Frontal cortex (tissue), 4 donors: Measurements from ENCODE around the gene ULK4. TPM values are rescaled to one million over a fixed set of nuclear protein-coding genes. Genes with fewer than 3 reads are reported as not detected.

ENCODE experiments used
- DNase-seq, 2 donors: peaks; one replicate each; pipeline ENCODE4 v3.0.0; 2012; ENCODE audit warnings: low spot score in 2 of 2
- FAIRE-seq: peaks from 2 replicates; lab custom pipeline; 2012; peaks lifted over from hg19 to GRCh38; lab: Jason Lieb, UNC
- total RNA-seq: library from RNA; depleted of rRNA; stranded (reverse); fragments of >200 nt; gene quantifications from one replicate; pipeline ENCODE4 v1.2.3, GENCODE V29; 2014
- donor health status: control.
- donor health status: control.
- donor health status: control.

ULK4 gene
- total RNA-seq, 1 donor from 2014 or later = 17.5 TPM

- FAIRE-seq (no peak), DNase-seq (no peak)
Observed at GRCh38 chr3:41222501-41222900, 739.4 kb downstream of the ULK4 start.

GRCh38 chr3:41222012-41222411, 739.9 kb downstream of the ULK4 start:
- no peak for FAIRE-seq

DNA sequence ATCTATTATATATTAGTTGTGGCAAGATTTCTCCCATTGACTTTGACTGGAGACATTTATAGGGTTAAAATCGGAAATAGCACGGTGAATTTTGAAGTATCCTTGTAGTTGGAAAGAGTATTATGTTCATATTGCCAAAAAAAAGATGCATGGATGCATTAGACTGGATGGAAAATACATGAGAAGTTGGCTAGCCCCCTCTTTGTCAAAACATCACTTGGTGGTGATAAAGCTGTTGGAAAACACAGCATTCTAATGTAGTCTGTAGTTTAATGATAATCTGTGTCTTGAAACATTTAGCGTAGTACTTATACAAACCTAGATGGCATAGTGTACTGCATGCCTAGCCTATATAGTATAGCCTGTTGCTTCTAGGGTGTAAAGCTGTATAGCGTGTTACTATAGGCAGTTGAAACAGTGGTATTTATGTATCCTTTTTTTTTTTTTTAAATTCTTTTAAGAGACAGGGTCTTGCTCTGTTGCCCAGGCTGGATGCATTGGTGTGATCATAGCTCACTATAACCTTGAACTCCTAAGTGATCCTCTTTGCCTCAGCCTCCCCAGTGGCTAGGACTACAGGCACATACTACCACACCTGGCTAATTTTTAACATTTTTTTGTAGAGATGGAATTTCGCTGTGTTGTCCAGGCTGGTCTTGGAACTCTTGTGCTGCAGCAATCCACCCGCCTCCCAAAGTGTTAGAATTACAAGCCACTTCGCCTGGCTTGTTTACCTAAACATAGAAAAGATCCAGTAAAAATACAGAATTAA, 740.8 kb downstream of the ULK4 start:
- no peak for DNase-seq
- no peak for FAIRE-seq

More at GRCh38 chr3:41222012-41222411, 739.9 kb downstream of the ULK4 start:
- DNase-seq = no peak

DNA sequence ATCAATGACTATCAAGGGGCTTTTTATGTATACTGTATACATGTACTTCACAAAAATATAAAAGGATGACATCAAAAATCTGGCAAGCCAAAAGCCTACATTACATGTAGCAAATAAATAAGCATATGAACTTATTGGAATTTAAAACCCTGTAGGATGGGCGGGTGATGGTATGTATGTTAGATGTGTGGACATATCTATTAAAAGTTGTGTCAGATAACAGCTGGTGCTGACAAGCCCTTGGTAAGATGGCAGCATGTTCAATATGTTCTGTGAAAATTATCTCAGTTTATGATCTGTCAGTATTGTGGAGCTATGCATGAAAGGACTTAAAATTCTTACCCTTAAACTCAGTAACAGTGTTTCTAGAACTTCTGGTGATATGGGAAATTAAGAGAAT, 742.5 kb downstream of the ULK4 start:
- FAIRE-seq = no peak
- no peak for DNase-seq

GRCh38 chr3:41216993-41217392, 744.9 kb downstream of the ULK4 start:
- FAIRE-seq (no peak), DNase-seq (no peak)

DNA sequence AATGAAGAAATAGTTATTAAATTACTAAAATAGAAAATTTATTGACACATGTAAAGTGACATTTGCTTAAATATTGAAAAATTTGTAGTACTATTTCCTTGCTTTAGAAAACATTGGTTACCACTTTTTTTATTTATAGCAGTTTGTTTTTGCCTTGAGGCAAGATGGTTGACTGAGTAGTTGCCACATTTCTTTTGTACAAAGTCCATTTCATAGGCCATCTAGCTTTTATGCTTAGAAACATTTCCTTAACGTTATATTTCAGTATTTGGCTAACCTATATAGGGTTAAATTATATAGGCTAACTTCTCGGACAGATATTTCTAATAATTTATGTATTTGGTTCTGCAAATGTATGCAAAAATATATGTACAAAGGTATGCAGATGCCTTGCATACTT, 745.5 kb downstream of the ULK4 start:
- DNase-seq = no peak

DNA sequence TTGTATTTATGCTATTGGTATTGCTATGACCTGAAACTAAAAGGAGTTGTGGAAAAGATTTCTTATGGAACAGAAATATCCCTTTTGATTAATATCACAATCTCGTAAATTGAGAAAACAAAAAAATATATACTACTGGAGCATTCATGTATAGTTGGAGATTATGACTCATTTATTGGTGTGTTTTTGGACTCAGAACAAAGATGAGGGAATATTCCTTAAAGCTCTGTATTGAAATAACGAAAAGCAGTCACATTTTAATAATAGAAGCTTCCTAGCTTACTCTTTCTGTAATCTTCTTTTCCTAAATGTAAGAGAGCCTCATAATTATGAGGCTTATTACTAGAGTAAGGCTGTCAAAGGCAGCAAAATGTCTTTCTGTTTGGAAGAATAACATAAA, 748.3 kb downstream of the ULK4 start:
- DNase-seq (no peak), FAIRE-seq (no peak)

More for the DNA sequence above, 745.5 kb downstream of the ULK4 start:
- no peak for FAIRE-seq

- FAIRE-seq = no peak
- no peak for DNase-seq
Observed at GRCh38 chr3:41212088-41212487, 749.8 kb downstream of the ULK4 start.

DNA sequence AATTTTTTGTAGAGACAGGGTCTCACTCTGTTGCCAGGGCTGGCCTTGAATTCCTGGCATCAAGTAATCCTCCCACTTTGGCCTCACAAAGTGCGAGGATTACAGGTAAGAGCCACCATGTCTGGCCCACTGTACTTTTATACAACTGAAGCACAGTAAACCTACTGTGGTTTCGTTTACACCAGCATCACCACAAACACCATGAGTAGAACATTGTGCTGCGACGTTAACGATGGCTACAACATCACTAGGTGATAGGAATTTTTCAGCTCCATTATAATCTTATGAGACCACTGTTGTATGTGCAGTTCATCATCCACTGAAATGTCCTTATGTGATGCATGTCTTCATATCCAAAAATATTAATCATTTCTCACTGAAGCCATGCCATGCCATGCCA, 750.9 kb downstream of the ULK4 start:
- no peak for FAIRE-seq

GRCh38 chr3:41209646-41210045, 752.3 kb downstream of the ULK4 start:
- no peak for FAIRE-seq
- no peak for DNase-seq

More for the DNA sequence above, 750.9 kb downstream of the ULK4 start:
- no peak for DNase-seq

DNA sequence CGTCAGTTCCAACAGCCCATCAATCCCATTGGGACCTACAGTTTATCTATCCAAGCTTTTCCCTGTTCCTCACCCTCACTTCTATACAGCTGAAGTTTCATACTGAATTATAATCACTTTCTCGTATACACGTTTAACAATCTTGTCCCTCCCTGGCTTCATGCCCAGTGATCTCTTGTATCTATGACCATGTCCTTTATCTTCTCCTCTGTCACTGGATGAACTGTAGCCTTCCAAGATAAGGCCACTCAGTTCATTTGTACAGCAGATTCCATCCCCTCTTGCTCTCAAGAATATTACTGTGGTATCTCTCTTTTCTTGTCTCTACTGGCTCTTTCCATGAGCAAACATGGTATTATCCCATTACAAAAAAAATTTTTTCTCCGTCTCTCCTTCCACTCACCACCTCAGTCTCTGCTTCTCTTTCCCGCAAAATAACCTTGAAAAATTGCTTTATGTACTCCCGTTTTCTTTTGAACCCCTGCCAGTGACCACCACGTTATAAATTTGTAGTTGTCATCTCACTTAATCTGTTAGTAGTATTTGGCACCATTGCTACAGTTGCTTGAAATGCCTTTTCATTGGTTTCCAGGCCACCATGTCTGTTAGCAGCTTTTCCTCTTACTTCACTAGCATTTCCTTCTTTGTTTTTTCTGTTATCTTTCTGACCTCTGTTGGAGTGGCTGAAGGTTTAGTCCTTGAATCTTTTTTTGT, 753.2 kb downstream of the ULK4 start:
- FAIRE-seq = no peak
- no peak for DNase-seq

GRCh38 chr3:41207355-41207754, 754.5 kb downstream of the ULK4 start:
- DNase-seq = no peak
- no peak for FAIRE-seq

DNA sequence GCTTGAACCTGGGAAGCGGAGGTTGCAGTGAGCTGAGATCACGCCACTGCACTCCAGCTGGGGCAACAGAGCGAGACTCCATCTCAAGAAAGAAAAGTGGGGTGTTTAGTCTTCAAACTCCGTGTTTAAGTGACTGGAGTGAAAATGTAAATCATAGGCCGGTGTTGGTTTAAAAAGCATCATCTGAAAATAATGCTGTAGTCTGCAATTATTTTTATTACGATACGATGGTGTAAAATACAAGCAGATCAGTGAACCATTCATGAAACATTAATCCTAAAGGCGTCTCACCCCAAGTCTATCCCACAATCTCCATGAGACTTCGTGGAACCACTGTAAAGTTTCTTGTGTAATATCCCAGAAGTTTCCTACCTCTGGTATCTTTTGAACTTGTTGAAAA, 756.3 kb downstream of the ULK4 start:
- FAIRE-seq (no peak), DNase-seq (no peak)

DNA sequence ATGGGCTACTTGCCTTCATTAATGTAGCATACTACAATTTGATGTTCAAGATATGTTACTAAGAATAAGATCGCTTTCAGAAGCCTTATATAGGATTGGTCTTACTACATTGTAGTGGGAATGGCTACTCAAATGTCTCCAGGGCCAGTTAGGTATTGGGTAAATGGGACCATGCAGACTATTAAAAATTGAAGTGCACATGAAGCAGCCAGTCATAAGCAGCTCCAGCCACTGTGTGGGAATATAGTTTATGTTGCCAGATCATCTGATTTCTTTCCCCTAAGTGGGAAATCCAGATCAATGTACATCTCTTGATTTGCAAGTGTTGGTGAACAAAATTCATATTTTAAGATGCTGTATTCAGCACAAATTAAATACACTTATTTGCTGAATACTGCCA, 757.5 kb downstream of the ULK4 start:
- DNase-seq (no peak), FAIRE-seq (no peak)

DNA sequence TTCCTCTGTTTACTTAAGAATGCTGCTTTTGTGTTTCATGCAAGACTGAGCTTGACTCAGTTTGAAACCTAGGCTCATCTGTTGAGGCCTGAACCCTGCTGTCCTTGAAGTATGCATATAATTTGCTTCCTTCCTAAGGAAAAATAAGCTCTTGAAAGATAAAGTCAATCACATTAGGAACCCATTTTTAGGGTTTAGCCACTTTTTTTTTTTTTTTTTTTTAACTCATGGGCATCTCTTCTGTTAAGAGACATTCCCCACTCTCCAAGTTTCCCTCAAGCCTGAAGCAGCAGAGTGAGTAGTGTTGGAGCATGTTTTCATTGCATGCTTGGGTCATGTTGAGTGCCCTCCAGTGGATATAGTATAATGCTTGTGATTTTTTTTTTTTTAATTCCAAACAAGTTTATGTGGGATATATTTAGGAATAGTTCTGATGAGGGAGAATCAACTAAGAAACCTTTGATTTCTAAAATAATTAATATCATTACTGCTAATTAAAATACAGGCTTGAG, 759.0 kb downstream of the ULK4 start:
- peak in 1 of 2 donors; percentile 22 for DNase-seq

DNA sequence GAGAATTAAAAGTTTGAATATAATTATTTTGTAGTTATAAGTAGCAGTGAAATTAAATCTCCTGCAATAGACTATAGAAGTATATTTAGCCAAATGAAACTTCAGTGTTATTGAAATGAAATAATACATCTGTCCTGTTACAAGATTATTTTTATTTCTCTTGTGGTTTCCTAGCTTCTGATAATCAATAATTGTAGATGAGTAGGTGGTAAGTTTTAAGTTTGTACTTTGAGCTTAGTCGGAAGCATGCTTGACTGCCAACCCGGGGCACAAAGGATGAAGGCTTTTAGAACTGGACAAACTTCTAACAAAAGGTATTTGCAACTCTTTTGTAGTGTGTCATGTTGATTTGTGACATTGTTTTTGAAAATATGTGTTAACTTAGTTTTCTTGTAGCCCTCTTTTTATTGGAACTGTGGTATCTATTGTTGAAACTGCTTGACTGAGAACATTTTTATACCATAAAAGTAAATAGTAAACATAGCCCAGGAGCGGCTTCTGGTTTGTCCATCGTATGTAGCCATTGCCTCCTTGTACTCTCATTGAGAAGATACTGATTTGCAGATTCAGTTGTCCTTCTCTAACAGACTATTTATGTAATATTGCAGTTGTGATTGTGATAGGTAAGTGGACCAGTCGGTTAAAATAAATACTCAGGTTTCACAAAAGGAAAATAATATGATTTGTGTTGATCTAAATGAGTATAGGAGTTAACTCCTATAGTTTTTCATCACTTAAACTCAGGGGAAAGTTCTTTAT, 759.6 kb downstream of the ULK4 start:
- FAIRE-seq (no peak), DNase-seq (no peak)

More for the DNA sequence above, 759.0 kb downstream of the ULK4 start:
- peak; percentile 55 for FAIRE-seq

DNA sequence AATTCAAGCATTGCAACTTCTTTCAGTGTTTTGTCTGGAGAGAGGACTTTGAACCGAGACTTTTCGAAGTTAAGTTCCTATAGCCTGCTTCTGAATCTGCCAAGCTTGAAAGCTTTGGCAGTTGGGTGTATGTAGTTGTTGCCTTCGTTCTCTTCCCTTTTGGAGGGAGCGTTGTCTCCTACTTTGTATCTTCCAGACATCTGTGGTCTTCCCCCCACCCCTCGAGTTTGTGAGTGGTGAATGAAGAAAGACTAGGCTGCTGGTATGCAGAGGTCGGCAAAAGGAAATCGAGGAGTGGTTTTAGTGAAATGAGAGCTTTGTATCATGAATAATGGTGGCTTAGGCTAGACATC, 761.3 kb downstream of the ULK4 start:
- FAIRE-seq = no peak
- DNase-seq = peak; percentile 10 to 16

DNA sequence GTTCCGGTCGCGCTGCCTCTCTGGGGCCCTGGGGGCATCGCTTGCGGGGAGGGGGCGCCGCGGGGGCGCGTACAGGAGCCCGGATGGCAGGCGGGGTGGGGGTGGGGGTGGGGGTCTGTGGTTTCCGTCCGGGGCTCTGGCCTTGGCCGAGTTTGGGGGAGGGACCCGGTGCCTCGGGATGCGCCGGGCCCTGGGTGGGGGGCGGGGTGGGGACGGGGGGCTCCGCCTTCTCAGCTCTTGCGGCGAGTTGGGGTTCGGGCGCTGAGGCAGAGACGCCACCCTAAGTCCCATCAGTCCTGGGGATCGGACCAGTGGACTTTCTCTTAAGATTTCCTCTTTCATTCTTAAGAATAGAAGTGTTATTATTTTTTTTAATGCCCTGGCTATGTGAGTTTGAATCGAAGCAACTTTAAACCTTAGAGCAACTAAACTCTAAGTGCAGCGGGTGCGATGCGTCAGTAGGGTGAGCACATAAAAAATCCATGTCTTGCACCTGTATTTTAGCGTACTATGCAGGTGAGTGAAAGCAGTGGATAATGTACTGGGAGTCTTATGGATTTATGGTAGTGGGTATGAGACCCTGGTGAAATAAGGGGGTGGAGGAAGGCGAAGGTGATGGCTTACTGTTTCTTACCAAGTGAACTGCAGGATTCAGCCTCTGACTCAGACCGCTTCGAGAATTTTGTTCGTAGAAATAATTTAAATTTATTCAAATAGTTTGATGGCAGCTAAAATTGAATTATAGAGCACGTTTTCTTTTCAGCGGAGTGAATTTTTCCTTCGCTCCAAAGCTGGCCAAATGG, 761.8 kb downstream of the ULK4 start:
- peak; percentile 32 to 64 for DNase-seq
- no peak for FAIRE-seq

GRCh38 chr3:41198950-41199865, 762.7 kb downstream of the ULK4 start, which contains the start of gene CTNNB1:
Gene CTNNB1, plus strand, starts transcription at chr3:41199505. Its CDS starts 24,564 bp downstream, at chr3:41224069.
- FAIRE-seq (no peak), DNase-seq (peak; percentile 79 to 88)
